H1 (cell line): ENCODE results near the gene PRKN. TPM values are rescaled to one million over a fixed set of nuclear protein-coding genes. Genes with fewer than 3 reads are reported as not detected.

Experiments used
- CTCF ChIA-PET: fragments of 300-600 bp; sonication (Branson Sonifier 250); formaldehyde crosslinking; loops from one replicate; lab custom pipeline; 2021; ENCODE audit not compliant: partially characterized antibody; lab: Charles Lee
- POLR2A ChIA-PET: fragments of 300-600 bp; sonication (Branson Sonifier 250); formaldehyde crosslinking; loops from one replicate; lab custom pipeline; 2021; ENCODE audit warnings: inconsistent platforms; ENCODE audit not compliant: partially characterized antibody; lab: Charles Lee
- DNase-seq, 2 experiments: peaks; one replicate each; pipeline versions ENCODE4 v3.0.0 to v3.0.0-alpha.2; 2010 to 2022; ENCODE audit warnings: low spot score in 2 of 2, low read depth in 1 of 2, mixed read lengths in 1 of 2
- FAIRE-seq: peaks from 2 replicates; lab custom pipeline; 2011; peaks lifted over from hg19 to GRCh38; lab: Jason Lieb, UNC
- H2AFZ ChIP-seq: 2 replicates; pipeline ENCODE4 v1.8.1; 2012; ENCODE audit warnings: low read length, inconsistent platforms
- H2AK5ac ChIP-seq: 2 replicates; pipeline ENCODE4 v1.6.1; 2013; ENCODE audit warnings: low read depth, low read length
- H2BK120ac ChIP-seq: replicated peaks from 2 replicates; pipeline ENCODE3; 2013; ENCODE audit warnings: low read depth, low read length, inconsistent platforms
- H2BK12ac ChIP-seq: 2 replicates; pipeline ENCODE4 v1.6.1; 2013; ENCODE audit warnings: low read depth, low read length
- H2BK15ac ChIP-seq: 2 replicates; pipeline ENCODE4 v1.6.1; 2013; ENCODE audit warnings: low read length
- H2BK20ac ChIP-seq: 2 replicates; pipeline ENCODE4 v1.6.1; 2013; ENCODE audit warnings: low read length
- H2BK5ac ChIP-seq: 2 replicates; pipeline ENCODE4 v1.6.1; 2013; ENCODE audit warnings: low read depth, low read length
- H3K14ac ChIP-seq: 2 replicates; pipeline ENCODE4 v1.6.1; 2013; ENCODE audit warnings: inconsistent platforms; ENCODE audit not compliant: insufficient read length
- H3K18ac ChIP-seq: 2 replicates; pipeline ENCODE4 v1.6.1; 2013; ENCODE audit warnings: low read length; ENCODE audit errors: extremely low read depth
- H3K23ac ChIP-seq: 2 replicates; pipeline ENCODE4 v1.6.1; 2013; ENCODE audit warnings: inconsistent platforms; ENCODE audit not compliant: insufficient read length
- H3K23me2 ChIP-seq: 2 replicates; pipeline ENCODE4 v1.6.1; 2013; ENCODE audit warnings: low read depth, low read length
- H3K27ac ChIP-seq: 2 replicates; pipeline ENCODE4 v1.6.1; 2011; ENCODE audit warnings: low read depth, low read length, inconsistent platforms
- H3K27me3 ChIP-seq, 4 experiments: replicated peaks in 1 of 4; 1 replicate in 1 of 4; 2 replicates in 3 of 4; pipeline versions ENCODE4 v1.6.1 to v1.8.1; 2011 to 2013; ENCODE audit warnings: low read length in 3 of 4, mild to moderate bottlenecking in 3 of 4, inconsistent platforms in 2 of 4, mixed read lengths in 2 of 4, moderate library complexity in 1 of 4; ENCODE audit not compliant: control insufficient read depth in 3 of 4, insufficient read depth in 3 of 4; ENCODE audit errors: extremely low read depth in 1 of 4
- H3K36me3 ChIP-seq, 4 experiments: 2 replicates each; pipeline versions ENCODE4 v1.6.1 to v1.8.1; 2011 to 2013; ENCODE audit warnings: mild to moderate bottlenecking in 4 of 4, low read length in 3 of 4, moderate library complexity in 2 of 4, control low read depth in 1 of 4, inconsistent platforms in 1 of 4; ENCODE audit not compliant: insufficient read depth in 4 of 4, control insufficient read depth in 2 of 4
- H3K4ac ChIP-seq: replicated peaks from 2 replicates; pipeline ENCODE3; 2013; ENCODE audit warnings: low read length, low read depth, mixed read lengths, inconsistent platforms; ENCODE audit not compliant: insufficient read length
- H3K4me1 ChIP-seq, 4 experiments: replicated peaks in 1 of 4; 1 replicate in 1 of 4; 2 replicates in 3 of 4; pipeline versions ENCODE4 v1.6.1 to v1.8.1; 2011 to 2013; ENCODE audit warnings: low read length in 3 of 4, inconsistent platforms in 2 of 4, mixed read lengths in 1 of 4; ENCODE audit not compliant: insufficient read depth in 4 of 4, control insufficient read depth in 3 of 4
- H3K4me2 ChIP-seq, 2 experiments: 2 replicates each; pipeline versions ENCODE4 v1.6.1 to v1.8.1; 2011 to 2013; ENCODE audit warnings: low read depth in 2 of 2, low read length in 2 of 2, control low read depth in 1 of 2, inconsistent platforms in 1 of 2, mild to moderate bottlenecking in 1 of 2; ENCODE audit not compliant: insufficient read depth in 1 of 2
- H3K4me3 ChIP-seq, 4 experiments: fragments of 200-600, 300-600 bp in 1 of 4; sonication (generic), shearing (Covaris generic), sonication (Bioruptor Twin) in 1 of 4; 2 replicates each; pipeline versions ENCODE4 v1.5.1 to v1.8.1; 2011 to 2016; ENCODE audit warnings: low read length in 4 of 4, low read depth in 3 of 4, control low read depth in 2 of 4, inconsistent platforms in 2 of 4, mild to moderate bottlenecking in 2 of 4, mixed read lengths in 1 of 4, moderate library complexity in 1 of 4; ENCODE audit not compliant: insufficient read depth in 2 of 4; ENCODE audit errors: extremely low read depth in 1 of 4
- H3K56ac ChIP-seq: replicated peaks from 2 replicates; pipeline ENCODE3; 2013; ENCODE audit warnings: low read depth, mild to moderate bottlenecking, mixed read lengths, low read length, inconsistent platforms; ENCODE audit not compliant: insufficient read length
- H3K79me1 ChIP-seq: 2 replicates; pipeline ENCODE4 v1.6.1; 2013; ENCODE audit warnings: low read depth, low read length, control low read depth
- H3K79me2 ChIP-seq, 2 experiments: 2 replicates each; pipeline versions ENCODE4 v1.6.1 to v1.8.1; 2012 to 2013; ENCODE audit warnings: low read length in 2 of 2, mild to moderate bottlenecking in 2 of 2, inconsistent platforms in 1 of 2; ENCODE audit not compliant: insufficient read depth in 2 of 2, control insufficient read depth in 1 of 2
- H3K9ac ChIP-seq, 4 experiments: replicated peaks in 1 of 4; 1 replicate in 1 of 4; 2 replicates in 3 of 4; pipeline versions ENCODE4 v1.6.1 to v1.8.1; 2011 to 2013; ENCODE audit warnings: low read depth in 3 of 4, low read length in 3 of 4, control low read depth in 2 of 4, mild to moderate bottlenecking in 2 of 4, moderate library complexity in 2 of 4, inconsistent platforms in 1 of 4; ENCODE audit errors: extremely low read depth in 1 of 4
- H3K9me3 ChIP-seq, 2 experiments: 2 replicates each; pipeline versions ENCODE4 v1.6.1 to v1.8.1; 2012 to 2013; ENCODE audit warnings: mild to moderate bottlenecking in 2 of 2, moderate library complexity in 2 of 2, control low read depth in 1 of 2, inconsistent platforms in 1 of 2, low read depth in 1 of 2, low read length in 1 of 2, mixed read lengths in 1 of 2; ENCODE audit not compliant: insufficient read depth in 2 of 2
- H4K20me1 ChIP-seq, 2 experiments: replicated peaks in 1 of 2; 2 replicates each; pipeline versions ENCODE3 to v1.8.1; 2011 to 2013; ENCODE audit warnings: inconsistent platforms in 2 of 2, low read length in 2 of 2, mild to moderate bottlenecking in 1 of 2; ENCODE audit not compliant: insufficient read depth in 2 of 2, control insufficient read depth in 1 of 2
- H4K5ac ChIP-seq: 2 replicates; pipeline ENCODE4 v1.6.1; 2013; ENCODE audit warnings: low read length, low read depth, mixed read lengths, inconsistent platforms; ENCODE audit not compliant: insufficient read length
- H4K8ac ChIP-seq: 2 replicates; pipeline ENCODE4 v1.8.0; 2013; ENCODE audit warnings: mild to moderate bottlenecking, moderate library complexity, low read length, inconsistent platforms; ENCODE audit not compliant: insufficient read depth; ENCODE audit errors: extremely low read depth
- H4K91ac ChIP-seq: replicated peaks from 2 replicates; pipeline ENCODE3; 2013; ENCODE audit warnings: low read length, mixed read lengths, inconsistent platforms; ENCODE audit not compliant: insufficient read length
- BRCA1 ChIP-seq: IDR thresholded peaks from 2 replicates; pipeline ENCODE4 v1.6.1; 2012; ENCODE audit warnings: low read depth, low read length, improper control_type of control experiment
- CEBPB ChIP-seq: IDR thresholded peaks from 2 replicates; pipeline ENCODE4 v1.6.1; 2012; ENCODE audit warnings: low read depth, low read length
- CHD1 ChIP-seq: IDR thresholded peaks from 2 replicates; pipeline ENCODE4 v1.6.1; 2012; ENCODE audit warnings: low read depth, low read length, improper control_type of control experiment
- HDAC2 ChIP-seq, 2 experiments: fragments of 300-600 bp in 1 of 2; sonication (generic) in 1 of 2; IDR thresholded peaks; 2 replicates each; pipeline ENCODE4 v1.6.1; 2011 to 2012; ENCODE audit warnings: low read depth in 2 of 2, low read length in 2 of 2, mild to moderate bottlenecking in 2 of 2, moderate library complexity in 2 of 2, borderline replicate concordance in 1 of 2, inconsistent platforms in 1 of 2
- HDAC6 ChIP-seq: IDR thresholded peaks from one replicate; pipeline ENCODE4 v1.7.1; 2012; ENCODE audit warnings: low read depth, mild to moderate bottlenecking, inconsistent platforms, low read length, moderate library complexity
- JUND ChIP-seq: IDR thresholded peaks from 2 replicates; pipeline ENCODE4 v1.6.1; 2011; ENCODE audit warnings: mild to moderate bottlenecking, improper control_type of control experiment, low read length
- POU5F1 ChIP-seq: IDR thresholded peaks from 2 replicates; pipeline ENCODE4 v1.6.1; 2011; ENCODE audit warnings: low read depth, mild to moderate bottlenecking, low read length, moderate library complexity
- TAF7 ChIP-seq: optimal IDR thresholded peaks from 2 replicates; pipeline ENCODE3; 2011; ENCODE audit warnings: low read depth, mild to moderate bottlenecking, inconsistent platforms, low read length, moderate library complexity, borderline replicate concordance
- TCF12 ChIP-seq: IDR thresholded peaks from 2 replicates; pipeline ENCODE4 v1.6.1; 2011; ENCODE audit warnings: low read depth, mild to moderate bottlenecking, low read length
- WGBS, 2 experiments: shearing (Covaris generic) in 1 of 2; methylation state at CpG; one replicate each; pipeline versions ENCODE4 v1.1.6 to v1.1.7; 2013 to 2015; ENCODE audit warnings: low lambda C conversion rate in 2 of 2, mixed read lengths in 2 of 2, inconsistent platforms in 1 of 2, low coverage in 1 of 2, missing lambda C conversion rate in 1 of 2; ENCODE audit not compliant: insufficient replicate concordance in 2 of 2, insufficient coverage in 1 of 2, insufficient read length in 1 of 2; ENCODE audit errors: extremely low coverage in 1 of 2, missing lambda C conversion rate in 1 of 2; 5-methylcytosine and 5-hydroxymethylcytosine counted together
- polyA plus RNA-seq, 7 experiments: library from polyadenylated mRNA; depleted of rRNA in 3 of 7; stranded (reverse) in 5 of 7; unstranded in 2 of 7; fragments of >200 nt in 5 of 7; fragments of 200-250 nt in 2 of 7; gene quantifications; 1 replicate in 5 of 7; 2 replicates in 1 of 7; 4 replicates in 1 of 7; pipeline versions ENCODE4 v1.2.1 to v1.2.3, GENCODE V29; 2011 to 2013; ENCODE audit warnings: missing spikeins in 2 of 7, mixed read lengths in 2 of 7
- total RNA-seq: library from RNA; stranded (reverse); fragmentation: NEBNext Ultra II Directional; extraction: Animal tissue kit (Norgen Biotek cat#: 25700); gene quantifications from 2 replicates; pipeline ENCODE4 v1.2.1, GENCODE V29; 2021
- TF ChIP-seq, protein P1 (sequence below), 3 experiments: IDR thresholded peaks; 1 replicate in 2 of 3; 2 replicates in 1 of 3; pipeline versions ENCODE4 v1.5.1 to v1.6.1; 2011; ENCODE audit warnings: low read length in 3 of 3, mild to moderate bottlenecking in 3 of 3, inconsistent platforms in 2 of 3, low read depth in 1 of 3, moderate library complexity in 1 of 3; ENCODE audit not compliant: insufficient read depth in 1 of 3; ENCODE audit errors: control extremely low read depth in 1 of 3
- TF ChIP-seq, protein P2 (sequence below): IDR thresholded peaks from 2 replicates; pipeline ENCODE4 v1.6.1; 2011; ENCODE audit warnings: low read depth, mild to moderate bottlenecking, low read length; ENCODE audit not compliant: insufficient read depth

PRKN gene
- total and polyA plus RNA-seq, 2 of the 8 experiments (the other 6 are each of a cell fraction or from before 2014, with no cell fraction given), result 0.13 to 0.29 TPM

DNA sequence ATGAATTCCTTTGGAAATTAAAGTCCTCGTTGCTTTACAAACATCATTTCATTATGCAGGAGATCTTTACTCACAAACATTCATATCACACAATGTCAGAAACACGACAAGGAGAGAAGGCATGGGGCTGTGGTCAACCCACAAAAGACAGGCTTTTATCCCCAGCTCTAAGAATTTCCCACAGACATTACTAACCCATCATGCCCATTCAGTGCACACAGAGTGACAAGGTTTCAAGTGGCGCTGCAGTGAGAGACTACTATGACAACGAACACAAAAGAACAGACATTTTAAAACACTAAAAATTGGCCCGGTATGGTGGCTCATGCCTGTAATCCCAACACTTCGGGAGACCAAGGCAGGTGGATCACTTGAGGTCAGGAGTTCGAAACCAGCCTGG is 873.9 kb downstream of the PRKN start:
- no peaks in the 10 kb centered on the region for H3K79me2 ChIP-seq
- H2BK15ac ChIP-seq, result no peak overlapping the region
- H2BK120ac ChIP-seq, result no peak overlapping the region
- H3K14ac ChIP-seq, result no peak overlapping the region
- H3K79me1 ChIP-seq, result no peaks in the 10 kb centered on the region
- H4K20me1 ChIP-seq, result no peaks in the 10 kb centered on the region
- H3K27me3 ChIP-seq, result no peaks in the 10 kb centered on the region
- H2AFZ ChIP-seq, result no peak overlapping the region
- no peak overlapping the region for H3K4me2 ChIP-seq
- H3K18ac ChIP-seq, result no peak overlapping the region
- no peak overlapping the region for H3K56ac ChIP-seq
- H3K9ac ChIP-seq, result no peak overlapping the region
- ChIA-PET CTCF (interaction anchor here (1.0 kb wide), 1 partner anchor 271 kb away, joined by 3 read pairs; no protein-coding TSS in a partner anchor), POLR2A (no interaction called here)
- H2AK5ac ChIP-seq, result no peak overlapping the region
- H3K23me2 ChIP-seq, result no peaks in the 10 kb centered on the region
- H3K36me3 ChIP-seq, result no peaks in the 10 kb centered on the region
- no peak overlapping the region for H3K4ac ChIP-seq
- H3K4me1 ChIP-seq, result peaks cover 0 to 6% (median 2%) of the 10 kb centered on the region in 4 experiments; a peak in 4 of 7 replicates
- H3K9me3 ChIP-seq, result no peaks in the 10 kb centered on the region
- H4K8ac ChIP-seq, result no peak overlapping the region
- no peak for DNase-seq
- no peak overlapping the region for H4K91ac ChIP-seq
- no peak overlapping the region for H2BK5ac ChIP-seq
- no peak overlapping the region for H2BK20ac ChIP-seq
- no peak overlapping the region for H4K5ac ChIP-seq
- H2BK12ac ChIP-seq, result no peak overlapping the region
- H3K4me3 ChIP-seq, result no peak overlapping the region
- H3K23ac ChIP-seq, result no peak overlapping the region
- 89% methylated on average over 7 of the region's 7 CpGs; no CpG with 5 or more reads in 1 of the 2 experiments for WGBS, 2 experiments
- no peak for FAIRE-seq
- no peak overlapping the region for H3K27ac ChIP-seq
- TF ChIP-seq, protein P1, sequence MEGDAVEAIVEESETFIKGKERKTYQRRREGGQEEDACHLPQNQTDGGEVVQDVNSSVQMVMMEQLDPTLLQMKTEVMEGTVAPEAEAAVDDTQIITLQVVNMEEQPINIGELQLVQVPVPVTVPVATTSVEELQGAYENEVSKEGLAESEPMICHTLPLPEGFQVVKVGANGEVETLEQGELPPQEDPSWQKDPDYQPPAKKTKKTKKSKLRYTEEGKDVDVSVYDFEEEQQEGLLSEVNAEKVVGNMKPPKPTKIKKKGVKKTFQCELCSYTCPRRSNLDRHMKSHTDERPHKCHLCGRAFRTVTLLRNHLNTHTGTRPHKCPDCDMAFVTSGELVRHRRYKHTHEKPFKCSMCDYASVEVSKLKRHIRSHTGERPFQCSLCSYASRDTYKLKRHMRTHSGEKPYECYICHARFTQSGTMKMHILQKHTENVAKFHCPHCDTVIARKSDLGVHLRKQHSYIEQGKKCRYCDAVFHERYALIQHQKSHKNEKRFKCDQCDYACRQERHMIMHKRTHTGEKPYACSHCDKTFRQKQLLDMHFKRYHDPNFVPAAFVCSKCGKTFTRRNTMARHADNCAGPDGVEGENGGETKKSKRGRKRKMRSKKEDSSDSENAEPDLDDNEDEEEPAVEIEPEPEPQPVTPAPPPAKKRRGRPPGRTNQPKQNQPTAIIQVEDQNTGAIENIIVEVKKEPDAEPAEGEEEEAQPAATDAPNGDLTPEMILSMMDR (IDR thresholded peaks at IDR 0.05; ENCODE audit: control extremely low read depth in 1 of 3, insufficient read depth in 1 of 3, low read depth in 1 of 3, low read length in 3 of 3), result no peak
- TF ChIP-seq BRCA1 (no peak), CEBPB (no peak), HDAC2 (IDR thresholded peaks at IDR 0.05; ENCODE audit: borderline replicate concordance in 1 of 2, low read depth in 2 of 2, low read length in 2 of 2) (no peak), POU5F1 (no peak), JUND (no peak), CHD1 (no peak), HDAC6 (no peak), TAF7 (no peak), TCF12 (no peak)
- TF ChIP-seq, protein P2, sequence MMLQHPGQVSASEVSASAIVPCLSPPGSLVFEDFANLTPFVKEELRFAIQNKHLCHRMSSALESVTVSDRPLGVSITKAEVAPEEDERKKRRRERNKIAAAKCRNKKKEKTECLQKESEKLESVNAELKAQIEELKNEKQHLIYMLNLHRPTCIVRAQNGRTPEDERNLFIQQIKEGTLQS, result no peak
